ENCODE data around the gene CRYBG2. TPM values are rescaled to one million over a fixed set of nuclear protein-coding genes. Genes with fewer than 3 reads are reported as not detected.

CRYBG2 gene
- total RNA-seq, 4 donors from 2014 or later = not detected

GRCh38 chr1:26306290-26307229 lies 47.4 kb downstream of the CRYBG2 start, which contains the start of gene UBXN11:
Gene UBXN11, minus strand, starts transcription at chr1:26306636. Its CDS starts 3,753 bp downstream, at chr1:26302883.
- Histone ChIP-seq H3K4me1 (peaks cover 7 to 13% of the 10 kb centered on the region in 2 donors), H3K27ac (peak within 1 kb of the TSS; percentile 42 to 73 (median 55)), H3K27me3 (no peaks in the 10 kb centered on the region), H3K4me3 (peak within 1 kb of the TSS; percentile 75 to 85 (median 82)), H3K9me3 (no peaks in the 10 kb centered on the region), H3K36me3 (no peaks in the 10 kb centered on the region)
- DNase-seq (peak; percentile 88 to 93), ATAC-seq (peak; percentile 96 to 99)
- no peak for TF ChIP-seq CTCF (IDR thresholded peaks at IDR 0.05 in 4 of 5, conservative IDR thresholded peaks at IDR 0.05 in 1 of 5)
- intact Hi-C loops (cut with DNase I; ENCODE audit: low total_unique reads) (no loop called here), in situ Hi-C loops (cut with MboI; ENCODE audit: low sequenced_read_pairs in 4 of 4) (no loop called here)

- peaks cover 7 to 13% of the 10 kb centered on the region in 2 donors for H3K4me1 ChIP-seq
- ATAC-seq (no peak), DNase-seq (no peak)
- peak overlapping the region; percentile 75 to 85 (median 82) for H3K4me3 ChIP-seq
- TF ChIP-seq CTCF (IDR thresholded peaks at IDR 0.05 in 4 of 5, conservative IDR thresholded peaks at IDR 0.05 in 1 of 5) (no peak), POLR2A (IDR thresholded peaks at IDR 0.05) (no peak)
- H3K36me3 ChIP-seq = no peaks in the 10 kb centered on the region
- in situ Hi-C loops (cut with MboI; ENCODE audit: low sequenced_read_pairs in 4 of 4) = no loop called here
- H3K27ac ChIP-seq = peak overlapping the region; percentile 42 to 73 (median 55)
- no peaks in the 10 kb centered on the region for H3K9me3 ChIP-seq
- intact Hi-C loops (cut with DNase I; ENCODE audit: low total_unique reads) = no loop called here
- no peaks in the 10 kb centered on the region for H3K27me3 ChIP-seq
These were observed 48.2 kb downstream of the CRYBG2 start for GRCh38 chr1:26305667-26306289.

- H3K27ac ChIP-seq = peak overlapping the region; percentile 16 to 37 (median 26)
- DNase-seq (peak in 1 of 2 donors; percentile 54), ATAC-seq (no peak)
- in situ Hi-C loops (cut with MboI; ENCODE audit: low sequenced_read_pairs in 4 of 4) = no loop called here
- H3K27me3 ChIP-seq = no peaks in the 10 kb centered on the region
- H3K4me3 ChIP-seq = no peak overlapping the region
- TF ChIP-seq CTCF (IDR thresholded peaks at IDR 0.05 in 4 of 5, conservative IDR thresholded peaks at IDR 0.05 in 1 of 5) = no peak
- no peak for TF ChIP-seq POLR2A (IDR thresholded peaks at IDR 0.05)
- intact Hi-C loops (cut with DNase I; ENCODE audit: low total_unique reads) = no loop called here
- H3K36me3 ChIP-seq = no peaks in the 10 kb centered on the region
- H3K9me3 ChIP-seq = no peaks in the 10 kb centered on the region
- peaks cover 7 to 13% of the 10 kb centered on the region in 2 donors for H3K4me1 ChIP-seq
These were observed 51.1 kb downstream of the CRYBG2 start for GRCh38 chr1:26302733-26303405.

GRCh38 chr1:26300578-26301275 lies 53.2 kb downstream of the CRYBG2 start:
- Histone ChIP-seq H3K27me3 (no peaks in the 10 kb centered on the region), H3K9me3 (no peaks in the 10 kb centered on the region), H3K4me3 (no peak overlapping the region), H3K27ac (no peak overlapping the region), H3K4me1 (peaks cover 2% of the 10 kb centered on the region in 2 donors), H3K36me3 (no peaks in the 10 kb centered on the region)
- no peak for TF ChIP-seq POLR2A (IDR thresholded peaks at IDR 0.05)
- TF ChIP-seq CTCF (IDR thresholded peaks at IDR 0.05 in 4 of 5, conservative IDR thresholded peaks at IDR 0.05 in 1 of 5) = no peak
- intact Hi-C loops (cut with DNase I; ENCODE audit: low total_unique reads) (no loop called here), in situ Hi-C loops (cut with MboI; ENCODE audit: low sequenced_read_pairs in 4 of 4) (no loop called here)
- DNase-seq (no peak), ATAC-seq (no peak)

Data from gastrocnemius medialis (tissue), 4 donors.